ENCODE results near the gene ZNF638. TPM values are rescaled to one million over a fixed set of nuclear protein-coding genes. Genes with fewer than 3 reads are reported as not detected.

Gene ZNF638
- total and polyA plus RNA-seq, 8 donors, result 92.1 to 280 (median 221) TPM

DNA sequence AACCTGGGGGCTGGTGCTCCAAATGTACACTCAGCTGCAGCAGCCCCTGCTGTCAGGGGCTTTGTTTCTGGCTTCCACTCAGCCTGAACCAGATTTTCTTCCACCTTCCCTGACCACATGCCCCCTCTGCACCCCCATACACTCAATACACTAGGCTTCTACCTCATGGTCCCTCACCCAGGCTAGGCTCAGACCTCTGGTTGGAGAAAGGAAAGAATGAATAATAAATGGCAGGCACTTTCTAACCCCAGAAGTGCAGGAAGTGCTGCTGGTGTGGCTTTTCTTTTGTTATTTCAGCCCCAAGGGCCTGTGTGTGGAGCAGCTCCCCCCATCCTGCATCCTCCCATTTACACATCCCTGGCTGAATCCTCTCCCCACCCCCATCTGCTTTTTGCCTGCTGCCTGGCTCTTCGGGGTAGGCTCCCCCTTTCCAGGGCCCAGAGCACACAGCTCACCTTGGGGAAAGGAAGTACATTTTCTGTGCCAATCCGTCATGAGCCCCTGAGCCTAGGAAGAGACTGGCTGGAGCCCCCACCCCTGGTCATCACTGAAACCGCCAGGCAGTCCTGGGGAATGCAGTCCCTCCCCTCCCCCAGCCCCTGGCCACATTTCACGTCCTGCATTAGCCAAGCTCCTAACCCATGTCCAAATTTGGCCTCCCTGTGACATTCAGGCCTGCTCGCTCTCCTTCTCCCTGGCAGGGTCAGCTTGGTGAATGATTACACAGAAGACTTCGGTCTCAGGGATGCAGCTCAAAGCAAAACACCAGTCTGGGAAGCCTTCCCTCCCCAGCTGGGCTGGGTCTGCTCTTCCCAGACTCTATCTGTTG, 124.4 kb downstream of the ZNF638 start:
- no peak for ATAC-seq
- TF ChIP-seq, protein P1, sequence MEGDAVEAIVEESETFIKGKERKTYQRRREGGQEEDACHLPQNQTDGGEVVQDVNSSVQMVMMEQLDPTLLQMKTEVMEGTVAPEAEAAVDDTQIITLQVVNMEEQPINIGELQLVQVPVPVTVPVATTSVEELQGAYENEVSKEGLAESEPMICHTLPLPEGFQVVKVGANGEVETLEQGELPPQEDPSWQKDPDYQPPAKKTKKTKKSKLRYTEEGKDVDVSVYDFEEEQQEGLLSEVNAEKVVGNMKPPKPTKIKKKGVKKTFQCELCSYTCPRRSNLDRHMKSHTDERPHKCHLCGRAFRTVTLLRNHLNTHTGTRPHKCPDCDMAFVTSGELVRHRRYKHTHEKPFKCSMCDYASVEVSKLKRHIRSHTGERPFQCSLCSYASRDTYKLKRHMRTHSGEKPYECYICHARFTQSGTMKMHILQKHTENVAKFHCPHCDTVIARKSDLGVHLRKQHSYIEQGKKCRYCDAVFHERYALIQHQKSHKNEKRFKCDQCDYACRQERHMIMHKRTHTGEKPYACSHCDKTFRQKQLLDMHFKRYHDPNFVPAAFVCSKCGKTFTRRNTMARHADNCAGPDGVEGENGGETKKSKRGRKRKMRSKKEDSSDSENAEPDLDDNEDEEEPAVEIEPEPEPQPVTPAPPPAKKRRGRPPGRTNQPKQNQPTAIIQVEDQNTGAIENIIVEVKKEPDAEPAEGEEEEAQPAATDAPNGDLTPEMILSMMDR (IDR thresholded peaks at IDR 0.05), result no peak

GRCh38 chr2:71456617-71457016, 125.0 kb downstream of the ZNF638 start:
- TF ChIP-seq, protein P1 (IDR thresholded peaks at IDR 0.05), result no peak
- Histone ChIP-seq H3K9me3 (no peaks in the 10 kb centered on the region), H3K4me1 (peaks cover 16 to 86% of the 10 kb centered on the region in 2 donors), H3K4me3 (peak overlapping the region in 1 of 2 donors; percentile 65), H3K27me3 (peaks cover 0 to 28% of the 10 kb centered on the region in 2 donors), H3K36me3 (no peaks in the 10 kb centered on the region), H3K27ac (peak overlapping the region in 1 of 2 donors; percentile 87)
- intact Hi-C loops (cut with DNase I), result no loop called here
- no peak for DNase-seq
- no peak for ATAC-seq

More for the DNA sequence above, 124.4 kb downstream of the ZNF638 start:
- DNase-seq, result no peak
- peak overlapping the region in 1 of 2 donors; percentile 65 for H3K4me3 ChIP-seq
- intact Hi-C loops (cut with DNase I), result no loop called here
- peaks cover 16 to 86% of the 10 kb centered on the region in 2 donors for H3K4me1 ChIP-seq
- peak overlapping the region in 1 of 2 donors; percentile 87 for H3K27ac ChIP-seq
- H3K36me3 ChIP-seq, result no peaks in the 10 kb centered on the region
- no peaks in the 10 kb centered on the region for H3K9me3 ChIP-seq
- H3K27me3 ChIP-seq, result peaks cover 0 to 28% of the 10 kb centered on the region in 2 donors

- intact Hi-C loops (cut with DNase I), result no loop called here
- Histone ChIP-seq H3K4me1 (peaks cover 16 to 80% of the 10 kb centered on the region in 2 donors), H3K36me3 (no peaks in the 10 kb centered on the region), H3K9me3 (no peaks in the 10 kb centered on the region), H3K4me3 (no peak overlapping the region), H3K27me3 (peaks cover 0 to 28% of the 10 kb centered on the region in 2 donors), H3K27ac (no peak overlapping the region)
- DNase-seq (no peak), ATAC-seq (no peak)
- TF ChIP-seq, protein P1 (IDR thresholded peaks at IDR 0.05), result no peak
These were observed 125.7 kb downstream of the ZNF638 start for GRCh38 chr2:71457123-71457915.

- Histone ChIP-seq H3K4me1 (peaks cover 14 to 74% of the 10 kb centered on the region in 2 donors), H3K27me3 (peaks cover 0 to 32% of the 10 kb centered on the region in 2 donors), H3K4me3 (no peak overlapping the region), H3K9me3 (no peaks in the 10 kb centered on the region), H3K36me3 (no peaks in the 10 kb centered on the region), H3K27ac (peak overlapping the region in 1 of 2 donors; percentile 50)
- TF ChIP-seq, protein P1 (IDR thresholded peaks at IDR 0.05), result no peak
- DNase-seq, result no peak
- ATAC-seq, result no peak
- intact Hi-C loops (cut with DNase I), result no loop called here
These were observed 126.3 kb downstream of the ZNF638 start for GRCh38 chr2:71457923-71458322.

Data from left lung (tissue), 10 donors.